Tibial nerve (tissue), 4 donors: ENCODE data around the gene SNX25. TPM values are rescaled to one million over a fixed set of nuclear protein-coding genes. Genes with fewer than 3 reads are reported as not detected.

Source experiments
- DNase-seq, 2 donors: peaks; one replicate each; pipeline ENCODE4 v3.0.0-alpha.2; 2019; ENCODE audit warnings: low spot score in 2 of 2
- H3K27ac ChIP-seq, 4 donors: fragments of 200-600 bp; sonication (generic) in 3 of 4; one replicate each; pipeline ENCODE4 v1.5.1; 2017 to 2019; ENCODE audit warnings: mild to moderate bottlenecking in 1 of 4
- H3K27me3 ChIP-seq, 2 donors: fragments of 200-600 bp; sonication (generic) in 1 of 2; one replicate each; pipeline versions ENCODE4 v1.5.1 to v1.6.0; 2017 to 2019
- H3K36me3 ChIP-seq, 3 donors: fragments of 200-600 bp; sonication (generic); one replicate each; pipeline ENCODE4 v1.5.1; 2018 to 2019
- H3K4me1 ChIP-seq, 4 donors: fragments of 200-600 bp; sonication (generic) in 3 of 4; one replicate each; pipeline ENCODE4 v1.5.1; 2017 to 2019
- H3K4me3 ChIP-seq, 4 donors: fragments of 200-600 bp; sonication (generic) in 3 of 4; one replicate each; pipeline ENCODE4 v1.5.1; 2017 to 2019; ENCODE audit warnings: mild to moderate bottlenecking in 1 of 4, moderate library complexity in 1 of 4
- H3K9me3 ChIP-seq, 4 donors: fragments of 200-600 bp; sonication (generic) in 3 of 4; one replicate each; pipeline ENCODE4 v1.5.1; 2017 to 2019
- EP300 ChIP-seq, 2 donors: sonication (generic); formaldehyde crosslinking; IDR thresholded peaks; one replicate each; pipeline ENCODE4 v1.6.1; 2017; ENCODE audit warnings: antibody characterized with exemption in 2 of 2, mild to moderate bottlenecking in 1 of 2
- POLR2A ChIP-seq, 2 donors: fragments of 450-650 bp; IDR thresholded peaks; one replicate each; pipeline ENCODE4 v1.6.1; 2017; ENCODE audit warnings: antibody characterized with exemption in 2 of 2, mild to moderate bottlenecking in 2 of 2, moderate library complexity in 2 of 2
- WGBS, 2 donors: methylation state at CpG; one replicate each; pipeline ENCODE4 v1.1.5; 2018; 5-methylcytosine and 5-hydroxymethylcytosine counted together
- total RNA-seq, 4 donors: library from RNA; depleted of rRNA; stranded (reverse); fragments of >200 nt; gene quantifications; one replicate each; pipeline ENCODE4 v1.1.0, GENCODE V29; 2016
- TF ChIP-seq, protein P1 (sequence below), 5 experiments: fragments of 200-600 bp in 3 of 5; fragments of 450-650 bp in 2 of 5; sonication (generic) in 3 of 5; IDR thresholded peaks; one replicate each; pipeline ENCODE4 v1.5.1; 2016 to 2019; ENCODE audit warnings: antibody characterized with exemption in 5 of 5, mild to moderate bottlenecking in 3 of 5, moderate library complexity in 2 of 5

Gene SNX25
- total RNA-seq, 4 donors from 2014 or later: 17.7 to 29.4 (median 23.5) TPM

DNA sequence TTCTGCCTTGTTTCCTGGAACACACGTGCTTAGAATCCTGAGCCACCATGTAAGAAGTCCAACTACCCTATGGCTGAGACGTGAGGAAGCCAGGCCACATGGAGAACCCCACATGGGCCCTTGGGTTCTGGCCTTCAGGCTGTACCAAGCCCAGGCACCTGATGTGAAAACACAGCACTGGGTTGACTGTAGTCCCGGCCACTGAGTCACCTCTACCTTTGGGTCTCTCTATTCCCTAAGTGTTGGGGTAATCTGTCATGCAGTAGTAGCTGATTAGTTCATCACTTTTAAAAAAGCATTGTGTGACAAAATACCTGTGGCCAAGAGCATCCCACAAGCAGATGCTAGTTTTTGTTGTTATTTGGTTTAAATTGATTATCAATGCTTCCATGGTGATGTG lies 29.9 kb upstream of the SNX25 start:
- H3K4me3 ChIP-seq: no peak overlapping the region
- H3K4me1 ChIP-seq: peaks cover 0 to 22% (median 0%) of the 10 kb centered on the region in 4 donors
- H3K27ac ChIP-seq: no peak overlapping the region
- no peaks in the 10 kb centered on the region for H3K27me3 ChIP-seq
- no peak for DNase-seq
- H3K36me3 ChIP-seq: peaks cover 0 to 14% (median 0%) of the 10 kb centered on the region in 3 donors
- 85 to 95% methylated on average over 3 of the region's 3 CpGs for WGBS, 2 donors
- TF ChIP-seq, protein P1, sequence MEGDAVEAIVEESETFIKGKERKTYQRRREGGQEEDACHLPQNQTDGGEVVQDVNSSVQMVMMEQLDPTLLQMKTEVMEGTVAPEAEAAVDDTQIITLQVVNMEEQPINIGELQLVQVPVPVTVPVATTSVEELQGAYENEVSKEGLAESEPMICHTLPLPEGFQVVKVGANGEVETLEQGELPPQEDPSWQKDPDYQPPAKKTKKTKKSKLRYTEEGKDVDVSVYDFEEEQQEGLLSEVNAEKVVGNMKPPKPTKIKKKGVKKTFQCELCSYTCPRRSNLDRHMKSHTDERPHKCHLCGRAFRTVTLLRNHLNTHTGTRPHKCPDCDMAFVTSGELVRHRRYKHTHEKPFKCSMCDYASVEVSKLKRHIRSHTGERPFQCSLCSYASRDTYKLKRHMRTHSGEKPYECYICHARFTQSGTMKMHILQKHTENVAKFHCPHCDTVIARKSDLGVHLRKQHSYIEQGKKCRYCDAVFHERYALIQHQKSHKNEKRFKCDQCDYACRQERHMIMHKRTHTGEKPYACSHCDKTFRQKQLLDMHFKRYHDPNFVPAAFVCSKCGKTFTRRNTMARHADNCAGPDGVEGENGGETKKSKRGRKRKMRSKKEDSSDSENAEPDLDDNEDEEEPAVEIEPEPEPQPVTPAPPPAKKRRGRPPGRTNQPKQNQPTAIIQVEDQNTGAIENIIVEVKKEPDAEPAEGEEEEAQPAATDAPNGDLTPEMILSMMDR (IDR thresholded peaks at IDR 0.05): no peak
- TF ChIP-seq POLR2A (IDR thresholded peaks at IDR 0.05) (no peak), EP300 (IDR thresholded peaks at IDR 0.05) (no peak)
- no peaks in the 10 kb centered on the region for H3K9me3 ChIP-seq

DNA sequence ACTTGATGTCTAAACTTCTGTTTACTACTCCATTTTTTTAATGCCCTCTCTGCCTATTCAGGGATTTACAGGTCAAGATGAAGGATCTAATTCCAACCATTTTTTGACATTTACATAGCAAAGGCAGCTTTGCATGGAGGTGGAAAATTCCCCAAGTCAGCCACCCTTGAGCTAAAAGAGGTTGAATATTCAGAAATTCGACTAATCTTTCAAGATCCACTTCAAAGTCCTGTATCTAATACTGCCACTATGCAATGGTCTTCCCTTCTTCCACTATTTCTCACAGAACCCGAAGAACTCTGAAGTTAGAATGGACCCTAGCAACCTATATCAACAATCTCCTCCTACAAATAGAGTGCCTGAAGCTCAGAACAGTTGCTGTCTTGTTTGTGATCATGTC lies 27.2 kb upstream of the SNX25 start:
- no peak for DNase-seq
- Histone ChIP-seq H3K4me3 (no peak overlapping the region), H3K27ac (no peak overlapping the region), H3K4me1 (peaks cover 0 to 30% (median 0%) of the 10 kb centered on the region in 4 donors), H3K27me3 (no peaks in the 10 kb centered on the region), H3K36me3 (peaks cover 0 to 5% (median 2%) of the 10 kb centered on the region in 3 donors), H3K9me3 (no peaks in the 10 kb centered on the region)
- TF ChIP-seq, protein P1 (IDR thresholded peaks at IDR 0.05): no peak
- 59 to 77% methylated on average over 2 of the region's 2 CpGs for WGBS, 2 donors

DNA sequence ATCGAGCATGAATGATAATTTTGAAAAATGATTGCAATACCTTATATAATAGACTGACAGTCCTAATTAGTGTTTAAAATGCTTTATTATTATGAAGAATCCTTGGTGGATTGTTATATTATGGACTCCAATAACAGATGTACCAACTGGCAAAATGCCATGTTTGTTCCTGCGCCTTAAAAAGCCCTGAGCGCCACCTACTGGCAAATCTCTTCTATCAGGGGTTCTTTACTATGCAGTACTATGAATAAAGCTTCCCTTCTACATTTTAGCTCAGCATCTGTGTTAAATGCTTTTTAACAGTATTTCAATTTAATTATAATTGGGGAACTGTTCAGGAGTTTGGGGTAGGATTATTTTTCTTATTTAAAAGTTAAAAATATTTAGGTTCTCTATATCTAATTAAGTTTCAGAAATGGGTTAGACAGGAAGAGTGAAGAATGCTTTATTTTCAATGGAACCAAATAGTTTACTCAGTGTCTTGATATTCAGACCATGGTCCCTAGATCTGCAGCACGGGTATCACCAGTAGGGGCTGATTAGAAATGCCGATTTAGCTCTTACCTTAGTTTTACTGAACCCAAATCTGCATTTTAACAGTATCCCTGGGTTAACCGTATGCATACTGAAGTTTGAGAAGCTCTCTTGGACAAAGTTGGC lies 25.6 kb upstream of the SNX25 start:
- no peaks in the 10 kb centered on the region for H3K9me3 ChIP-seq
- peak; percentile 74 to 98 for DNase-seq
- no peak overlapping the region for H3K4me3 ChIP-seq
- H3K27ac ChIP-seq: peak overlapping the region in 1 of 4 donors; percentile 16
- H3K27me3 ChIP-seq: no peaks in the 10 kb centered on the region
- TF ChIP-seq POLR2A (IDR thresholded peaks at IDR 0.05): no peak
- peak in 1 of 2 donors; percentile 63 for TF ChIP-seq EP300 (IDR thresholded peaks at IDR 0.05)
- TF ChIP-seq, protein P1 (IDR thresholded peaks at IDR 0.05): peak; percentile 65 to 83 (median 77)
- WGBS, 2 donors: 40 to 41% methylated on average over 6 of the region's 6 CpGs
- peaks cover 0 to 20% (median 2%) of the 10 kb centered on the region in 3 donors for H3K36me3 ChIP-seq
- peaks cover 0 to 32% (median 0%) of the 10 kb centered on the region in 4 donors for H3K4me1 ChIP-seq

GRCh38 chr4:185186769-185187168 lies 22.6 kb upstream of the SNX25 start:
- TF ChIP-seq EP300 (IDR thresholded peaks at IDR 0.05): no peak
- no peak for TF ChIP-seq POLR2A (IDR thresholded peaks at IDR 0.05)
- TF ChIP-seq, protein P1 (IDR thresholded peaks at IDR 0.05): no peak
- Histone ChIP-seq H3K4me1 (peaks cover 0 to 30% (median 0%) of the 10 kb centered on the region in 4 donors), H3K4me3 (no peak overlapping the region), H3K9me3 (no peaks in the 10 kb centered on the region), H3K27me3 (no peaks in the 10 kb centered on the region), H3K27ac (no peak overlapping the region), H3K36me3 (peaks cover 0 to 35% (median 2%) of the 10 kb centered on the region in 3 donors)
- DNase-seq: no peak
- WGBS, 2 donors: 72 to 74% methylated on average over 3 of the region's 3 CpGs

DNA sequence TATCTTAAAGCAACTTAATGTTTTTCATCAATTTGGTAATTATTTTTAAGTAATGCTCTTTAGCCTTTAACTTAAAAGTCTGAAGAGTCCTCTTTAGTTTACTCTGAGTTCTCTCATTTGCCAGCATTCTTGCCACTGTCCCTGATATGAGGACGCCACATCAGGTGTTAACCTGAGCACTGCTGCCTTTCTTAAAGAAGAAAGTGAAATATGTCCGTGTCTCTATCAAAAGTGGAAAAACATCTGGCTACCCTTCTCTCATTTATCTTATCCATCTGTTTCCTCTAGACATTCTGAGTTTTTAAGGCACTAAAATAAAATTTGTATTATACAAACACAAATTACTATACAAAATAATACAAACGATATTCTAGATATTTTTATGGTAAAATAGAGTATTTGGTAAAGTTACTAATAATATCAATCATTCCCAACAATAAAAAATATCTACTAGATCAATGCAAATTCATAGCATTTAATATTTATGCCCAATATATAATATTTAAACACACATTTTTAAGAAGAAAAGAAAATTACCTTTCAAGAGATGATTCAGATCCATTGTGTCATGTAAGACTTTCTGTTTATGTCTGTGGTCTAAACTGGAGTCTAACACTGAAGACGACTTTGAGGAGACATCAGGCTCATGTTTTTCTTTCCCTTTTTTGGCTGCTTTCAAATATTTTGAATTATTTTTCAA lies 19.6 kb upstream of the SNX25 start:
- 71 to 72% methylated on average over 4 of the region's 4 CpGs for WGBS, 2 donors
- Histone ChIP-seq H3K27ac (no peak overlapping the region), H3K4me1 (peaks cover 0 to 17% (median 0%) of the 10 kb centered on the region in 4 donors), H3K9me3 (no peaks in the 10 kb centered on the region), H3K36me3 (peaks cover 0 to 35% (median 2%) of the 10 kb centered on the region in 3 donors), H3K4me3 (no peak overlapping the region), H3K27me3 (no peaks in the 10 kb centered on the region)
- DNase-seq: no peak
- TF ChIP-seq, protein P1 (IDR thresholded peaks at IDR 0.05): no peak
- TF ChIP-seq POLR2A (IDR thresholded peaks at IDR 0.05) (no peak), EP300 (IDR thresholded peaks at IDR 0.05) (no peak)
